Breast epithelium (tissue), 4 donors: ENCODE results near the gene CTBS. TPM values are rescaled to one million over a fixed set of nuclear protein-coding genes. Genes with fewer than 3 reads are reported as not detected.

Source experiments
- DNase-seq, 2 donors: peaks; one replicate each; pipeline ENCODE4 v3.0.0-alpha.2; 2019; ENCODE audit warnings: low spot score in 2 of 2
- H3K27ac ChIP-seq, 2 donors: fragments of 200-600 bp; sonication (generic) in 1 of 2; one replicate each; pipeline ENCODE4 v1.5.1; 2016 to 2019; ENCODE audit warnings: mild to moderate bottlenecking in 1 of 2
- H3K27me3 ChIP-seq, 2 donors: fragments of 200-600 bp; sonication (generic) in 1 of 2; one replicate each; pipeline versions ENCODE4 v1.5.1 to v1.6.0; 2017 to 2019; ENCODE audit warnings: control low read depth in 1 of 2, mild to moderate bottlenecking in 1 of 2
- H3K36me3 ChIP-seq: fragments of 200-600 bp; one replicate; pipeline ENCODE4 v1.5.1; 2019
- H3K4me1 ChIP-seq, 2 donors: fragments of 200-600 bp; sonication (generic); one replicate each; pipeline ENCODE4 v1.5.1; 2016 to 2019; ENCODE audit warnings: control low read depth in 1 of 2
- H3K4me3 ChIP-seq, 3 donors: fragments of 200-600 bp; sonication (generic); 1 replicate in 2 of 3; 2 replicates in 1 of 3; pipeline ENCODE4 v1.5.1; 2016 to 2019; ENCODE audit warnings: mild to moderate bottlenecking in 3 of 3, moderate library complexity in 2 of 3
- H3K9me3 ChIP-seq, 2 donors: fragments of 200-600 bp; sonication (generic) in 1 of 2; one replicate each; pipeline ENCODE4 v1.5.1; 2016 to 2019; ENCODE audit warnings: control low read depth in 1 of 2
- POLR2A ChIP-seq: fragments of 450-650 bp; IDR thresholded peaks from one replicate; pipeline ENCODE4 v1.6.1; 2016; ENCODE audit warnings: antibody characterized with exemption, mild to moderate bottlenecking, moderate library complexity
- POLR2AphosphoS5 ChIP-seq, 3 donors: sonication (generic); formaldehyde crosslinking; IDR thresholded peaks; one replicate each; pipeline ENCODE4 v1.6.1; 2017; ENCODE audit warnings: antibody characterized with exemption in 3 of 3
- intact Hi-C: fragments of 100-400 bp; cut with DNase I; formaldehyde crosslinking; loops from one replicate; pipeline ENCODE4 v1.15.1; 2023; ENCODE audit warnings: low total_unique reads
- total RNA-seq, 3 donors: library from RNA; depleted of rRNA; stranded (reverse); fragments of >200 nt; gene quantifications; one replicate each; pipeline ENCODE4 v1.1.0, GENCODE V29; 2016
- TF ChIP-seq, protein P1 (sequence below), 3 donors: fragments of 450-650 bp; IDR thresholded peaks; one replicate each; pipeline ENCODE4 v1.5.1; 2016 to 2017; ENCODE audit warnings: antibody characterized with exemption in 3 of 3, mild to moderate bottlenecking in 3 of 3, moderate library complexity in 3 of 3

CTBS gene
- total RNA-seq, 3 donors from 2014 or later, result 18.4 to 22.9 (median 22.5) TPM

DNA sequence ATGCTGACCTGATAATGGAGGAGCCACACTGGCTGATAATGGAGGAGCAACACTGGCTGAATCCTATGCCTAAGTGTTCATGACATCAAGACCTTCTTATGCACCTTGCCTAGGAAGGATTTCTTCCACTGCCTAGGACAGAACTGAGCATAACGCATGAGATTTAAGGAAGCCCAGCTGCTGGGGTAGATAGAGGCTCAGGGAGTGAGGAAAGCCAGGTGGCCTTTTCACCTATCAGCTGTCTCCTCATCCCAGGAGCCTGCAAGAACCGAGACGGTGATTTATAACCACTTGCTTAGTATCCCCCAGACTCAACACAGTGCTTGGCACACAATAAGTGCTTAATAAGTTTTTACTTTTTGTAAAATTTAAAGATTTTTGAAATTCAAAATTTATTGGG is 7.4 kb upstream of the CTBS start:
- H3K4me1 ChIP-seq, result no peaks in the 10 kb centered on the region
- no peaks in the 10 kb centered on the region for H3K27me3 ChIP-seq
- H3K9me3 ChIP-seq, result no peaks in the 10 kb centered on the region
- TF ChIP-seq POLR2AphosphoS5 (IDR thresholded peaks at IDR 0.05) (no peak), POLR2A (no peak)
- TF ChIP-seq, protein P1, sequence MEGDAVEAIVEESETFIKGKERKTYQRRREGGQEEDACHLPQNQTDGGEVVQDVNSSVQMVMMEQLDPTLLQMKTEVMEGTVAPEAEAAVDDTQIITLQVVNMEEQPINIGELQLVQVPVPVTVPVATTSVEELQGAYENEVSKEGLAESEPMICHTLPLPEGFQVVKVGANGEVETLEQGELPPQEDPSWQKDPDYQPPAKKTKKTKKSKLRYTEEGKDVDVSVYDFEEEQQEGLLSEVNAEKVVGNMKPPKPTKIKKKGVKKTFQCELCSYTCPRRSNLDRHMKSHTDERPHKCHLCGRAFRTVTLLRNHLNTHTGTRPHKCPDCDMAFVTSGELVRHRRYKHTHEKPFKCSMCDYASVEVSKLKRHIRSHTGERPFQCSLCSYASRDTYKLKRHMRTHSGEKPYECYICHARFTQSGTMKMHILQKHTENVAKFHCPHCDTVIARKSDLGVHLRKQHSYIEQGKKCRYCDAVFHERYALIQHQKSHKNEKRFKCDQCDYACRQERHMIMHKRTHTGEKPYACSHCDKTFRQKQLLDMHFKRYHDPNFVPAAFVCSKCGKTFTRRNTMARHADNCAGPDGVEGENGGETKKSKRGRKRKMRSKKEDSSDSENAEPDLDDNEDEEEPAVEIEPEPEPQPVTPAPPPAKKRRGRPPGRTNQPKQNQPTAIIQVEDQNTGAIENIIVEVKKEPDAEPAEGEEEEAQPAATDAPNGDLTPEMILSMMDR (IDR thresholded peaks at IDR 0.05), result no peak
- H3K4me3 ChIP-seq, result no peak overlapping the region
- H3K27ac ChIP-seq, result no peak overlapping the region
- no peaks in the 10 kb centered on the region for H3K36me3 ChIP-seq
- intact Hi-C loops, result loop anchor here (10.0 kb wide), 1 partner anchor 663 kb away; no protein-coding TSS in a partner anchor
- no peak for DNase-seq

DNA sequence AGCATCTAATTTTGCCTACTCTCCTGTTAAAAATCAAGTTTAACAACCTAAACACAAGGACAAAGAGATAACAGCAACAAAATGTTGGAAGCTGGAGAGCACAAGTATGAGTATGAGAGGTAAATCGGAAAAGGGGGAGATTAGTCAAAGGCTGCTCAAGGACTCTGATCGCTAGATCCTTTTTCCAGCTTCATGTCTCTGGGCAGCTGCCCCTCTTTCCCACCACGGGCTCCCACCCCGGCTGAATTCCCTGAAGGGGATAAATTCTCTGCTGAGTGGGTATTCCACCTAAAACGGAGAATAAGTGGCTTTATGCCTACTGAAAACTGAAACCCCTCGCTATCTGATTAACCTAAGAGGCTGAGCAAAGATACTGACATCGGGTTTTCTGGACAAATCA is 696 bp upstream of the CTBS start:
- H3K4me1 ChIP-seq, result no peaks in the 10 kb centered on the region
- no peaks in the 10 kb centered on the region for H3K9me3 ChIP-seq
- H3K27ac ChIP-seq, result peak overlapping the region; percentile 94 to 97
- TF ChIP-seq, protein P1 (IDR thresholded peaks at IDR 0.05), result no peak
- no peak for TF ChIP-seq POLR2A
- no peak for TF ChIP-seq POLR2AphosphoS5 (IDR thresholded peaks at IDR 0.05)
- H3K4me3 ChIP-seq, result peak overlapping the region; percentile 57 to 78 (median 75)
- intact Hi-C loops, result loop anchor here (10.0 kb wide), 1 partner anchor 70 kb away; the partner anchor contains the start of genes GNG5 and SPATA1
- DNase-seq, result no peak
- no peaks in the 10 kb centered on the region for H3K27me3 ChIP-seq
- no peaks in the 10 kb centered on the region for H3K36me3 ChIP-seq

DNA sequence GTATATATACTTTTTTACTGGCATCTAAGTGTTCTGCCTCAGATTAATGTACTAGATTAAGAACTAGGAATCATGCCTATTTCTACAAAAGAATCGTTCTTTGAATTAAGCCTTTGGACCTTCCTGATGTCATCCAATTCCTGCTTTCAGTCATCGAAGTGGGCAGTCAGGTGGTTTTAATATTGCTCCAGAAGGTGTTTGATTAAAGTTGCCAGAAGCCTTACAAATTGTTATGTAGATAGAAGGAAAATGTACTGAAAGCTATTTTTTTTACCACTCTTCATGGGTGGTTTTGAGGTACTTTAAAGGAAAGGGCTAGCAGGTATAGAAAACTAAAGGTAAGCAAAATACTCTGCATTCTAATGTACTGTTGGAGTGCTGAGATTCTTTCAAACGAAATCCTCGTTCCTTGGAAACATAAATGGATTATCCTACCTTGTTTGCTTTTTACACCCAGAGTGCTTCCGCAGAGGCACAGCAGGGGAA is 716 bp downstream of the CTBS start:
- Histone ChIP-seq H3K36me3 (no peaks in the 10 kb centered on the region), H3K27ac (peak overlapping the region; percentile 94 to 97), H3K9me3 (no peaks in the 10 kb centered on the region), H3K4me3 (peak overlapping the region; percentile 57 to 78 (median 75)), H3K27me3 (no peaks in the 10 kb centered on the region), H3K4me1 (no peaks in the 10 kb centered on the region)
- DNase-seq, result no peak
- TF ChIP-seq POLR2AphosphoS5 (IDR thresholded peaks at IDR 0.05) (no peak), POLR2A (no peak)
- TF ChIP-seq, protein P1 (IDR thresholded peaks at IDR 0.05), result no peak
- intact Hi-C loops, result loop anchor here (10.0 kb wide), 1 partner anchor 69 kb away; the partner anchor contains the start of genes GNG5 and SPATA1

DNA sequence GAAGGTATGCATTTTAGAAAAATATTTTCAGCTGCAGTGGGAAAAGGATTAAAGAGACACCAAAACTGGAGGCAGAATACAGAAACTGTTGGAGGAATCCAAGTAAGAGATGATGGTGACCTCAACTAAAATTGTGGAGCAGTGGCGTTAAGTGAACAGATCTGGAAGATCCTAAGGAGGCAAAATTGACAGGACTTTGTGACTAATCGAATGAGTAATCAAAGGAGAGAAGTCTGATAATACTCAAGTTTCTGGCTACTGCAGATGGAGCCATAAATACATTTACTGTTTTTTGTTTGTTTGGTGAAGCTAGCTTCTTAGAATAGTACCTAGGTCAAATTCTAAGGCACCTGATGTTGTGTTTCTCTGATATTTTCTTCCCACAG is 3.1 kb downstream of the CTBS start:
- TF ChIP-seq, protein P1 (IDR thresholded peaks at IDR 0.05), result no peak
- TF ChIP-seq POLR2A (no peak), POLR2AphosphoS5 (IDR thresholded peaks at IDR 0.05) (no peak)
- H3K4me1 ChIP-seq, result no peaks in the 10 kb centered on the region
- no peak overlapping the region for H3K4me3 ChIP-seq
- intact Hi-C loops, result loop anchor here (10.0 kb wide), 1 partner anchor 66 kb away; the partner anchor contains the start of genes GNG5 and SPATA1
- no peaks in the 10 kb centered on the region for H3K36me3 ChIP-seq
- no peaks in the 10 kb centered on the region for H3K9me3 ChIP-seq
- H3K27ac ChIP-seq, result no peak overlapping the region
- no peak for DNase-seq
- H3K27me3 ChIP-seq, result no peaks in the 10 kb centered on the region

DNA sequence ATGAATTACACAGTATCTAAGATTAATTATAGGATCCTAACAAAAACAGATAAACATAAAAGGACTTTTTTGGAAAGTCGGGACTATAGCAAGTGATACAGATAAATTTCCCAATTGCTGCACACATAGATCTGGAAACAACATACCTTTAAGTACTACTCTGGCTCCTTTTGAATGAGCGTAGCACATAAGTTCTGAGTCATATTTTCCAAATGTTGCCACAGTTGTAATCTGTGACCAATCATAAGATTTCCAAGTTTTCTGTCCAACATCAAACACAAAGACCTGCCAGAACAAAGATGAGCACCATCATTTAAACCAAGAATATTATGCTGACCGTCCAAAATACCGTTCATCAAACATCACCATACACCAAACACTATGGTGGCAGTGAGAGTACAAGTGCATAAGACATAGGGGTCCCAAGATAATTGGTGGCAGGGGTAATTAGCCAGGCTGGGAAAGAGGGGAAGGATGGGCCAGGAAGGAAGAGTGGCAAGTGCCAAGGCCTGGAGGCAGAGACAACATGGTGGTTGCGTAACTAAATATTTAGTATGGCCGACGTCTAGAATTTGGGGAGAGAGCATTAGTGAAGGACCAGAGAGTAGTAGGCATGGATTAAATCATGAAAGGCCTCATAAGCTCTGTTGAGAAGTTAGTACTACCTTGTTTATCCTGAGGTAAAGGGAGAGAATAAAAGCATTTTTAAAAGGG is 3.6 kb downstream of the CTBS start:
- H3K27ac ChIP-seq, result no peak overlapping the region
- no peaks in the 10 kb centered on the region for H3K9me3 ChIP-seq
- H3K27me3 ChIP-seq, result no peaks in the 10 kb centered on the region
- H3K4me3 ChIP-seq, result no peak overlapping the region
- intact Hi-C loops, result loop anchor here (10.0 kb wide), 1 partner anchor 66 kb away; the partner anchor contains the start of genes GNG5 and SPATA1
- no peaks in the 10 kb centered on the region for H3K36me3 ChIP-seq
- H3K4me1 ChIP-seq, result no peaks in the 10 kb centered on the region
- no peak for DNase-seq
- TF ChIP-seq POLR2A (no peak), POLR2AphosphoS5 (IDR thresholded peaks at IDR 0.05) (no peak)
- TF ChIP-seq, protein P1 (IDR thresholded peaks at IDR 0.05), result no peak
